ENCODE measurements around the gene PRELID2.

- no peak for TF ChIP-seq POLR2AphosphoS5 (IDR thresholded peaks at IDR 0.05; ENCODE audit: borderline replicate concordance, low read depth, low read length)
- no peak for TF ChIP-seq EZH2 (IDR thresholded peaks at IDR 0.05)
- no peak for TF ChIP-seq FOXP2 (optimal IDR thresholded peaks at IDR 0.05; ENCODE audit: control extremely low read depth, extremely low read length, insufficient read depth)
Observed at GRCh38 chr5:145863003-145863402, 27.9 kb upstream of the PRELID2 start.

Measured in SK-N-MC (cell line).